Activated CD8-positive, alpha-beta memory T cell treated with anti-CD3 and anti-CD28 coated beads, Interleukin-2, amount 50 U/mL, for 1 hour (primary cell): ENCODE results near the gene SIVA1.
"Not testable (repeated sequence)": the region's sequence is repeated elsewhere in the genome, so short reads cannot be mapped to it uniquely, and the experiment has no call there.

ENCODE experiments used
- DNase-seq: peaks from one replicate; pipeline ENCODE4 v3.0.0-alpha.2; 2020; ENCODE audit errors: extremely low read depth

The SIVA1 gene

DNA sequence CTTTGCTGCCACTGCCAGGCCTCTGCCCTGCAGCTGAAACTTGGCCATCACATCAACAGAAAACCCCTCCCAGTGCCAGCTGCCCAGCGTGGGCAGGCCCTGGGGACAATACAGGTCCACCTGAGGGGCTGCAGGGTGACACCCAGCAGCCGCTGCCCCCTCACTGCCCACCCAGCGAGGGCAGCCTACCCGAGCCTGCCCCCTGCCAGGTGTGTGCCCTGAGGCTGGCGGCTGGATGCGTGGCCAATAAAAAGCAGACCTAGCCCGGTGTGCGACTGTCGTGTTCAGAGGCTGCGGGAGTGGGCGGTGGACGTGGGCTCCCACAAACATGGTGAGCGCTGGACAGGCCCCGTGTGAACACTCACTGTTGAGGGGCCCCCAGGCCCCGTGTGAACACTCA lies 33.6 kb upstream of the SIVA1 start:
- no peak for DNase-seq

DNA sequence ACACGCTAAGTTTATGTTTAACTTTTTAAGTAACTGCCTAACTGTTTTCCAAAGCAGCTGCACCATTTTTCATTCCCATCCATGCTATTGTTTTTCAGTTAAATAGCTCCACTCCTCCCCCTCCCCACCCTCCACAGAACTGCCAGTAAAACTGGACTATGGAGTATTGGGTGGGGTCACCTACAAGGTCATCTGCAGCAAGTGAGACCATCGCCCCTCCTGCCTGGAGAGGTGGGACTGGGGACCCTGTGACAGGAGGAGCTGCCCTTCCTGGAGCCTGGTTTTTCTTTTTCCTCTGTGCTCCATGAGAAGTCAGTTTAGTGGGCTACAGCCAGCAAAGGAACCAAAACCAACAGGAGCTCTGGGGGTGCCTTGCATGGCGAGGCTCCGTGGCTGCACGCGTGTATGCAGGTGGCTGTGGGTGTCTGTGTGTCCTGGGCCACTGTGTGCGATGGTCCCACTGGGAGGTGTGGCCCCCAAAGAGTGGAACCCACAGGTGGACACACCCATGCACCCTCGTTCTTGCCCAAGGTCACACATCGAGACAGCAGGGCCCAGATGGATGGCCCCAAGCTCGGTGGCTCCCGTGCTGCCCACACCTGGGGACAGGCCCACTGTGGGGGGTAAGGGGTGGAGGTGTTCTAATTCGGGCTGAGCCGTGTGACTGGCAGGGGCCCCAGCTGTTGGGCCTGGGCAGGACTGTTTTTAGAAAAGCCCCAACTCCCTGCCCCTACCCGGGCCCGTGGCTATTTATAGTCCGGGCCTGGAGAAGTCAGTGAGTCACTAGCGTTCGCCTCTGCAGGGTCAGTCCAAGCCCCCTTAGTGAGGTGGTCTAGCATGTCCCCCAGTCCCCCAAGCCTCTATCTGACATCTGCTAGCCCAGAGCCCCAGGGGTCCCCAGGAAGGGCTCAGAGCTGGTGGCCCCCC lies 31.2 kb upstream of the SIVA1 start:
- DNase-seq = no peak

GRCh38 chr14:104722938-104723650 lies 29.9 kb upstream of the SIVA1 start:
- no peak for DNase-seq

DNA sequence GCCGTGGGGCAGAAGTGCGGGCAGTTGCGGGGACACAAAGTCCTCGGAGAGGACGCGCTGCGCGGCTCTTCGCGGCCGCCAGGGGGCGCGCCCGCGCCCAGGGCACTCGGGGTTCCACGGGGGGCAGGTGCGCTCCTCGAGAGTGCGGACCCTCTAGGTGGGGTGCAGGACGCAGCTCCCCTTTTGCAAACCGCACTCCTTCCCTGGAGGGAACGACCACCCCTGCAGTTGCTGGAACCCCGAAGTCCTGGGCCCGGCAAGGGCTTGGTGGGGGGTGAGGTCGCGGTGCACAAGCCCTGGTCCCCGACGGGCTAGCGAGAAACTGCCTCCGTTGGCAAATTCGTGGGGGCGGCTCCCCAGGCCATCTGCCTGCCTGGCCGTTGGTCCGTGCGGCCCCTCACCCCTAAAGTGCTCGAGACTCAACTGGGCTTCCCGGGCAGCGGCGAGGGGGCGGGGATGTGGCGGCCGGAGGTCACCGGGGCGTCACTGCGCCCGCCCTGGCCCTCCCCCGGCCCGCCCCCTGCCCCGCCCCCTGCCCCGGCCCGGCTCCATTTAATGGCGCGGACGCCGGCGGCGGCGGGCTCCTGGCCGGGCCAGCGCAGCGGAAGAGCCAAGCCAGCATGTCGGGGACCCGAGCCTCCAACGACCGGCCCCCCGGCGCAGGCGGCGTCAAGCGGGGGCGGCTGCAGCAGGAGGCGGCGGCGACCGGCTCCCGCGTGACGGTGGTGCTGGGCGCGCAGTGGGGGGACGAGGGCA lies 29.1 kb upstream of the SIVA1 start, which contains the start of gene ADSS1:
Gene ADSS1 (plus strand): TSS at position 579 of the 756 bp plus-strand sequence. CDS start 42 bp downstream, at position 621.
- DNase-seq = no peak

DNA sequence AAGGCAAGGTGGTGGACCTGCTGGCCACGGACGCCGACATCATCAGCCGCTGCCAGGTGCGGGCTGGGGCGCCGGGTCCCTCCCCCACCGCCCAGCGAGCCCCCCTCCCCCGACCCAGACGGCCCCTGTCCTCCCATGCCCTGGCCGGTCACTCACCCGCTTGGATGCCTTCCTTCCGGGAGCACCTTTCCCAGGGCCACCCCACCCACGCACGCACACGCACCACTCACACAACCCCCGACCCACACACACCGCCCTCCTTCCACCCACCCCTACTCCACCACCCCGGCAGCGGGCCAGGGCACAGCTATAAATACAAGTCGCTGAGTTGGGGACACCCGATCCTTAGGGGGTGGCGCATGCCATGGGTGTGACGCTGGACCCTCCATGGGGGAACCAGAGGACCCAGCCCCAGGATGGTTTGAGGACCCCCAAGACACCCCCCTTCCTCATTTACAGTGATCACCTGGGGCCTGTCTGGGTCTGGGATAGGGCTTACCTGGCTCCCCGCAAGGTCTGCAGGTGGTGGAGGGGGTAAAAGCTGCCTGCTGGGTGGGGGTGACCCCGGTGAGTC lies 28.5 kb upstream of the SIVA1 start:
- DNase-seq = no peak

DNA sequence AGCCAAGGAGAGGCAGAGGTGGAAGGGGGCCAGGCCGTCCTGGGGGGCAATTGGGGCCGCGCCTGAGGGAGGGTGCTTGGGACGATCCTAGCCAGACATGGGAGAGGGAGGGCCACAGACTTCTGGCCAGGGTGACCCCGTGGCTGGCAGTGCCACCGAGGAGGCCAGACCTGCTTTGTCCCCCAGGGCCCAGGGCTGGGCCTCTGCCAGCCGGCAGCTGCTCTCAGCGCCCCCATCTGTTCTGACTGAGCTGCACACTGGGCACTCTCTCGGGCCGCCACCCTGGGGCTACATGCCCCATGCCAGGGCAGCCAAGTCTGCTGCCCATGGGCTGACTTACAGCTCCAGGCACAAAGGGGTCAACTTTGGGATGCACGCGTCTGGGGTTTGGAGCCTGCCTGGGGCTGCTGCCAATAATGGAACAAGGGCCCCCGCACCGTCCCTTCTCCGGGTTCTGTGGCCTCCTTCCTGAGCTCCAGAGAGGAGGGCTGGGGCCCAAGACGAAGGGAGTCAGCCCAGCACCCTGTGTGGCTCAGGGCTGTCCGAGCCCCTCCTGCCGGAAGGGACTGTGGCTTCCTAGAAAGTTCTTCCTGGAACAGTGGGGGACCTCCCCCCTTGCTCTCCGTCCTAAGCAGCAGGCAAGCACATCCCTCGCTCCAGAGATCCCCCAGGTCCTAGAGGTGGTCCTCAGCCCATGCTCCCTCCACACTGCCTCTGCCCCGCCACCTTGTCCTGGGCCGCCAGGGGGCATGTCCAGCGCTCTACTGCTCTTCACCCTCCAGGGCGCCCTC lies 27.8 kb upstream of the SIVA1 start:
- no peak for DNase-seq

DNA sequence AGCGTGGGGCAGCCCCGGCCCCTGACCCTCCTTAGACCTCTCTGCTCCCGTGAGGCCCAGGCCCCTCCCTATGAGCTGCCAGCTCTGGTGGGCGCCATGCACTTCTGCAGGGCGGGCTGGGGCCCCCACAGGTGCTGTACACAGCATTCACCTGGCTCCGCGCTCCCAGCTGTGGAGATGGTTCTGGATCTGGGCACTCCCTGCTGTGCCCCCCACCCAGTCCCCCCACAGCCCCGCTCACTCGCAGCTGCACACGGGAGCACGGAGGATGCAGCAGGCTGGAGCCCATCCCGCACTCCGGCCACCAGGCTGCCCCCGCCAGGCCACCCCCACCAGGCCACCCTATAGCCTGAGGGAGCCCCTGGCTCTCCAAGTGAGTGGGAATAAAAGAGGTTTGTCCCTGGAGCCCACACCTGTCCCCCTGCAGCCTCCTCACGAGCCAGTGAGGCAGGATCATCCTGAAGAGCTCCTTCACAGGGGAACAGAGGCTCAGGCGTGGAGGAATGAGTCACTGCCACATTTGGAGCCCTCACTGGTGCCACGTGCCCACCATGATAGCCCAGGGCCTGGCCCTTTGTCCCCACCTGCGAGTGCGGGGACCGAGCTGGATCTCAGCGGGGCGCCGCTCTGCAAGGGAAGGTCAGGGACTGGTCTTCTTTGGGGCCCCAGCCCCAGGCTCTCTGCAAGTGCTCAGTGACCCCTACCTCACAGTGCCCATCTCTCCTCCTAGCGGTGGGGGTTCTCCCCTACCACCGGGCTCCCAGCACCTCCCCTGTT lies 27.0 kb upstream of the SIVA1 start:
- DNase-seq = no peak

GRCh38 chr14:104726600-104727451 lies 26.1 kb upstream of the SIVA1 start:
- DNase-seq = no peak

DNA sequence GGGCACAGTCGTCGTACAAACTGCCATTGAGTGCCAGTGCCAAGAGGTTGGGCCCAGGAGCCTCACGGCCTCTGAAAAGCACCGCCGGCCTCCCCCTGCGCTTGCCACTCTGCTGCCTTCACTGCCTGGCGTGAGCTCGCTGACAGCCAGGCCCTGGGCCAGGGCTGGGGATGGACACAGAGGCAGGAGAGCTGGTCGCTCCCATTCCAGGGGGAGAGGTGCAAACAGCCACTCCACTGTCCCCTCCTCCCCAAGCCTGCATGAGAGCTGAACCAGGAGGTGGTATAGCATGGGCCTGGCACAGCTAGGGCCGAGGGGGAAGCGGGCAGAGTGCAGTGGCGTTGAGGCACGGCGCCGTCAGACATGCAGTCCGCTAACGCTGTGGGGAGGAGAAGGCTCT lies 24.3 kb upstream of the SIVA1 start:
- no peak for DNase-seq

DNA sequence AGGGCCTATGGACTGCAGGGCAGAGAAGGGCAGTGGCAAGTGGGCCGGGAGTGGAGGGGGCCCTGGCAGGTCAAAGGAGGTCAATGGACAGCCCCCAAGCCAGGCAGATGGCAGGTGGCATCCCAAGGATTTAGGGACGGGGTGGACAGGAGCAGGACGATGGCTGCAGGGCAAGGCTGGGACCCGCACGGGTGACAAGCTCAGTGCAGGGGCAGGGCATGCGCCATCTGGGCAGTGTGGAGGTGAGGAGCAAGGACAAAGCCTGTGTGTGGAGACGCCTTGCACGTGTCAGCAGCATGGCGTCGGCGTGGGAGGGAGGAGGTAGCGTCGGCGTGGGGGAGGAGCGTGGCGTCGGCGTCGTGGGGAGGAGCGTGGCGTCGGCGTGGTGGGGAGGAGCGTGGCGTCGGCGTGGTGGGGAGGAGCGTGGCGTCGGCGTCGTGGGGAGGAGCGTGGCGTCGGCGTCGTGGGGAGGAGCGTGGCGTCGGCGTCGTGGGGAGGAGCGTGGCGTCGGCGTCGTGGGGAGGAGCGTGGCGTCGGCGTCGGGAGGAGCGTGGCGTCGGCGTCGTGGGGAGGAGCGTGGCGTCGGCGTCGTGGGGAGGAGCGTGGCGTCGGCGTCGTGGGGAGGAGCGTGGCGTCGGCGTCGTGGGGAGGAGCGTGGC lies 23.6 kb upstream of the SIVA1 start:
- DNase-seq = not testable (repeated sequence)

DNA sequence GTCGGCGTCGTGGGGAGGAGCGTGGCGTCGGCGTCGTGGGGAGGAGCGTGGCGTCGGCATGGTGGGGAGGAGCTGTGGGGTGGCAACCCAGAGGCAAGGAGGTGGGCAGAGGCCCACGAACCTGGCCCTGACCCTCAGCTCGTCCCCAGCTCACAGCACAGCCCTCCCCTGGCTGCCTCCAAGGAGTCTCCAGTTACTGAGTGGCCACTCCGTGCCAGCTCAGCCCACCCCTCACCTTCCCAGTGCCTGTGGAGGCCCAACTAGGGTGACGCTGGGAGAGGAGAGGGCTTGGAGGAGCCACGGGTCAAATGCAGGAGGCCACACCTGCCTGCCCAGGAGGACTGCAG lies 23.1 kb upstream of the SIVA1 start:
- DNase-seq = no peak

- DNase-seq = no peak
Measured at GRCh38 chr14:104730487-104730886, 22.5 kb upstream of the SIVA1 start.

DNA sequence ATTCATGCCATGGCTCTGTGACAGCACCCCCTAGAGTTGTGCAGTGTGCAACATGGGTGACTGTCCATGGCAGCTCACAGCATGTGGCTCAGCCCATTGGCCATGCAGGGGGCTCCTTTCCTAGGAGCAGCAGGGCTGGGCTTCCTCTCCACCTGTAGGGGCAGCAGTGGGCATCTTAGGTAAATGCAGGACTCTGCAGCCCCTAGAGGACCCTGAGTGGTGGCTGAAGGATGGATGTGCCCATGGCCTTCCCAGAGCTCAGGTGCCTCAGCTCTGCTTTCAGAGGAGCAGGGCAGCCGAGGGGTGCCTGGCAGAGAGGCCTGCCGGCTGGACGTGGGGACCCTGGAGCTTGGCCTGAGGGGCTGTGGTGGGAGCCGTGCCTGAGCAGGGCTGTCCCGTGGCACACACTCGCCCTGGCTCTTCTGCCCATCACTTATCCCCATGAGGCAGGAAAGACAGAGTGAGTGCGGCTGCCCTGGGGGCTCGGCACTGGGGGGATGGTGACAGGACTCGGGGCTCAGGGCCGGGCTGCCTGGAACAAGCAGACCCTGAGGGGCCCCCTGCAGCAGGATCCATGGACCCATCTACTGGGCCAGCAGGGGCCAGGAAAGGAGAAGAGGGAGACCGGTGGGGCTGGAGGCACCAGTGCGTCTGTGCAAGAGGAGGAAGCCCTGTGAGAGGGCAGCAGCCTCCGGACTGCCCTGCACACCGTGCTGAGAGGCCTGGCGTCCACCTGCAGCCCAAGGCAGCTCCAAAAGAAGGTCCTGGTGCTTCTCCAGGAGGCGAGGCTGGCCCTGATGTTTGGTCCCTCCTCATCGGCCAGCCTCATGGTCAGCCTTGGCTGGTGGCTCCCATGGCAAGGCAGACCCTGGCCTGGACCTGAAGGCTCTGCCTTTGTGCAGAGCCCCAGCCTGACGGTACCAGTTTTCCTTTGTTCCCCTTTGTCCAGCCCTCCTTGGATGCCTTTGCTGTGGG lies 21.3 kb upstream of the SIVA1 start:
- no peak for DNase-seq

DNA sequence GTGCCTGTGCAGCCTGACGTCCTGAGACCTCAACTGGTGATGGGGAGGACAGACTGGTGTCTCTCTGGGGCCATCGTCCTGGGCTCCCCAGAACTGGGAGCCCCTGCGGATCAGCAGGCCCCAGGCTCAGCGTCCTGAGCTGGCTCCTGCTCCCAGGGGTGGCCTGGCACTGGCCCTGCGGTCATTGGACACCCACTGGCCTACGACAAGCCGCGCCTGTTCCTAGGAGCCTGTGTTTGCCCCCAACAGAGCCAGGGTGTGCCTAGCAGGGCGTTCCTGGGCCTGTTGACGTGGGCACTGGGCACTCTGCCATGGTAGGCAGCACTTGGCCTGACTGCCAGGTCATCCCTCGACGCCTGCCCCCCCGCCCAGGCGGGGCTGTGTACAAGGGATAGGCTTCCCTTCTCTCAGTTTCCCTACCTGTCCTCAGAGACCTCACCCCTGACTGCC lies 20.6 kb upstream of the SIVA1 start:
- no peak for DNase-seq

GRCh38 chr14:104732931-104733681 lies 19.8 kb upstream of the SIVA1 start:
- DNase-seq = no peak

GRCh38 chr14:104734051-104734587 lies 18.8 kb upstream of the SIVA1 start:
- DNase-seq = no peak

GRCh38 chr14:104734601-104734990 lies 18.4 kb upstream of the SIVA1 start:
- no peak for DNase-seq
